GM21367 (cell line): ENCODE results near the gene MAX.

Experiments used
- ATAC-seq: cut with Tn5 transposase; IDR thresholded peaks from one replicate; pipeline ENCODE4 v1.9.1; 2021; ENCODE audit not compliant: unreplicated experiment

The MAX gene

DNA sequence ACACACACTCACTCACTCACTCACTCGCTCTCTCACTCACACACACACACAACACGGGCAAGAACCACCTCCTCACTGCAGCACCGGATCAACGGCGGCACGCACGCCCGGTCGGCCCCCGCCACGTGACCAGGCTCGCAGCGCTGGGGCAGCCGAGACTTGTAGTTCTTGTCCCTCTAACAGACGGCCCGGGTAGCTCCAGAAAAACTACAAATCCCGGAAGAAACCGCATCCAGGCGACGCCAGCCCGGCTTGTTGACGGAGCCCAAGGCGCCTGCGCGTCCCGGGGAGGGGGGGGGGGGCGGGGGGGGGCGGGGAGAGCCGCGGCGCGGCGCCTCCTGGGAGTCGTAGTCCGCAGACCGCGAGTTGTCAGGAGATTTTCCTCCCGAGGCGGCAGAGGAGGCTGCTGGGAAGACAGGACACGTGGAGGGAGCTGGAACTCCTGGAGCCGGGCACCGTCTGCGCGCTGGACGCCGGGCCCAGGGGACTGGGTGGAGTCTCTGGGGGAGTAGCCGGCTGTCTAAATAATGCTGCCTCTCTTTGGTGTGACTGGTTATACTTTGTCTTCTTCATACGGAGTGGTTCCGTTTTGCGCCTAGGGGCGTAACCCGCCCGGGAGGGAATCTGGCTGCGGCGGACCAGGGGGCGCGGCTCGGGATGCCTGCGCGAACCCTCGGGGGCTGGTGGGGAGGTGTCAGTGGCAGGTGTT, at the start of gene MAX:
TSS of gene MAX (minus strand) at position 77 of the 709 bp plus-strand sequence. CDS start 178 bp downstream, outside the sequence.
- ATAC-seq = peak; percentile 74

GRCh38 chr14:65151609-65151956, 49.3 kb upstream of the MAX start:
- no peak for ATAC-seq

GRCh38 chr14:65150898-65151608, 48.7 kb upstream of the MAX start:
- no peak for ATAC-seq

DNA sequence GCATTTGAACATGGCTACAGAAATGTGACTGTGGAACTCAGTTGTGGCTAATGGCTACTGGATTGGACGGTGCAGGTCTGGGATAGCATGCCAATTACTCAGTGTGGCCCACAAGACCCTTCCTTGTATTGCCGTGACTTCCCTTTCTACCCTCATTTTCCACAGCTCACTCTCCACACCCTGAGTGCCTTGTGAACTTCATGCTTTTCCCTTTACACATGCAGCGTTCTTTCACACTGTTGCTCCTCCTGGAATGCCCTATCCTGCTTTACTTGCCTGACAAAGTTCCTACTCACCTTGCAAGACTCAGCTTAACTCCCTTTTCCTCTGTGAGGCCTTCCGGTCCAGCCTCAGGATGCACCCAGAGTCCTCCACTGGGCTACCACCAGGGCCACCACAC, 46.8 kb upstream of the MAX start:
- ATAC-seq = no peak

DNA sequence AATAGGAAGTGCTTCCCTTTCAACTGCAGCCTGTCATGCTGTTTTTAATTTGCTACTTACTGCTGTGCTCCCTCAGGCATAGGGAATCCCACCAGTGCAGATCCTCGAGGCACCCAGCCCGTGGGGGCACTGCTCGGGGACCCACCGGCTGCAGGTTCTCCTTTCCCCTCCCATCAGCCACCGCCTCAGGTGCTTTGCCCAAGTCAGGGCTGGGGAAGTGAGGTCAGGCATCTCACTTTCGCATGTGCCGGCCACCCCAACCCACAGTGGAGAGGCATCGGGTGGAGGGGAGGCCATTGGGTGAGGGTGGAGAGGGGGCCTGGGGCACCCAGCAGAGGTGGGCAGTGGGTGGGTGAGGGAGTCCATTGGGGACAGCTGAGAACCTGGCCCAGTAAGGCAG, 41.9 kb upstream of the MAX start:
- no peak for ATAC-seq

- no peak for ATAC-seq
These were observed 40.8 kb upstream of the MAX start for GRCh38 chr14:65142914-65143625.

DNA sequence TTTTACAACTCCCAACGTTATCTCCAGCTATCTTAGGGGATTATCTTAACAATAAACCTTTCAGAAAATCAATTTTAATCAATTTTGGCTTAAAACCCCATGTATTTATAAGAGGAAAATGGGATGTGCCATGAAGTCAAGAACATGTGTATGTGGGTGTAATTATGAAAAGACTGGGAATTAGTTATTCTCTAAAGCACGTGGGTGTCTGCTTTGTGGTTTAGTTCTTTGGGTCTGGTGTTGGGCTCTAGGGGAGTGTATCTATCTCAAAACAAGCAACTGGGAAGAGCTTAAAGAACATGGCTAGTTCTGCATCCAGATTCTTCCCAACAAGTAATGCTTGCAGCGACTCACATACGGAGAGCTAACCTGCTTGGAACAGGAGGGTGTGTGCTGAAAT, 40.1 kb upstream of the MAX start:
- no peak for ATAC-seq

GRCh38 chr14:65141523-65141922, 39.2 kb upstream of the MAX start:
- ATAC-seq = no peak

DNA sequence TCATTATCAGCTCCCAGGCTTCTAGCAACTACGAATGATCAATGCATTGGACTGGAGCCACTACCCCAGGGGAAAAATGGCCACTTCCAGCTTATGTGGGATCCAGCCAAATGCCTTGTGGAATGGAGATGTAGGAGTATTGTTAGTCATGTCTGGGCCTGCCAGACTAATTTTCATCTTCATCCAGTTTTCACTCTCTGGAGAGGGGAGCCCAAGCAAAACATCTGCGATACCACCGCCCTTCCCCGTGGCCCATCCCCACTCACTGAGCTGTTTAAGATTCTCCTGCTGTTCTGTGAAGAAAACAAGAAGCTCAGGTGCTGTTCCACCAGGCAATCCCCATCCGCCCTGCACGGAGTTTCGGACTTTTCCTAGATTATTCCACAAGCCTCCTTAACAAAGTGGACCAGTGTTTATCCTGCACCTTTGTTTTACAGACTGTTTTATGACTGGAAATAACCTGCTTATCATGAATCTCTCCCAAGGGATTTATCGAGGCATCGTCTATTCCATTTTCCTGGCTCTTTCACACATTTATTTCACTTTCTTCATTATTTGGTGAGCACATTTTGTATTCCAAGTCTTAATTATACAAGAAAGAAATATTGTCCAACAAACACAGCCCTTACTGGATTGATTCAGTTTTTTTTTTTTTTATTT, 35.5 kb upstream of the MAX start:
- no peak for ATAC-seq

GRCh38 chr14:65134651-65135579, 32.6 kb upstream of the MAX start:
- no peak for ATAC-seq

DNA sequence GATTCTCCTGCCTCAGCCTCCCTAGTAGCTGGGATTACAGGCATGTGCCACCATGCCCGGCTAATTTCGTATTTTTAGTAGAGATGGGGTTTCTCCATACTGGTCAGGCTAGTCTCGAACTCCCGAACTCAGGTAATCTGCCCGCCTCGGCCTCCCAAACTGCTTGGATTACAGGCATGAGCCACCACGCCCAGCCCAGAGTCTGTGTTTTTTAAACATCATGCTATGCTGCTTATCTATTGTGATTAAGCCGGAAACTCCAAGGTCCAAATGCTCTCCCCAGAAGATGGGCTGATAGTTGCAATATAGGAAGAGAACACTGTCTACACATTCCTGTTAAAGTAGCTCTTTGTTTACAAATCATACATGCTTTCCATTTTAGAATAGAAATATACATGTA, 30.5 kb upstream of the MAX start:
- no peak for ATAC-seq

- ATAC-seq = no peak
These were observed 29.0 kb upstream of the MAX start for GRCh38 chr14:65131301-65131701.

- no peak for ATAC-seq
These were observed 25.8 kb upstream of the MAX start for GRCh38 chr14:65128096-65128495.

DNA sequence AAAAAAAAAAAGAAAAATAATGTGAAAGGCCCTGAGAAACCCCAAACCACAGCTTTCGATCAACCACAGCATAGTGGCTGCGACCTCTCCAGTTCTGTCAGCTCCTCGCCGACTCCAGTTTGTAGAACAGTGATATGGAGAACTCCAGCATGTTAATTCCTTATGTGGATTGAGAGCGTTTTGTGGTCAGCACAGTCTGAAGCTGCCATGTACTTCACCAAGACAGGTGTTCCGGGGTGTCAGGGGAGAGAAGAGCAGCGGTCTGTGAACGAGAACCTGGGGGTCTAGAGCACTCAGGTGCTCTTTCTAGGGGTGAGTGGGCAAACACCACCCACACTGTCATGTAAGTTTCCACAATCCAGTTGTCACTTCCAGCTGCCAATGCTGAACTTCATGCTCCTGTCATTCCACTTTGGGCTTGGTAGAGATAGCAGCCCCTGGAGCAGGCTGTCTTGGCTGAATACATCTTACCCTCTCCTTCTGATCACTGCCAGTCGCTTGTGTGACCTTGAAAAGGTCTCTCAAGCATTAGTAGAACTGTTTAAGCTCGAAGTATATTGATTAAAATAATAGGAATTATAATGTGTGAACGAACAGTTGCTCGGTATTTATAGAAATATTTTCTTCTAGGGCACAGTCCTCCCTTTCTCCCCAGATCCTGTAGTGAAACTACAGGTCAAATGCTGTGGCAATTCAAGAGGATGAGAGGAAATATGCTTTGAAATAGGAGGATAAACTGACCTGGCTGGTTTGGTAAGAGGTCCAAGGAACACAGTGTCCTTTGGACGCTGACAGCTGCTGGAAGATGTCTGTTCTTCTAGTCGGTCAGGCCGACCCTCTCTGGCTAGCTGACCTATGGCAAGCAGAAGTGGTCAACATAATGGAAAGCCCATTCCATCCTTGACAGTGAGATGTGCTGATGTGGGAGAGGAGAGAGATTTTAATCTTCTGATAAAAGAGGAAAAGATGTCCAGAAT, 15.7 kb upstream of the MAX start:
- no peak for ATAC-seq

DNA sequence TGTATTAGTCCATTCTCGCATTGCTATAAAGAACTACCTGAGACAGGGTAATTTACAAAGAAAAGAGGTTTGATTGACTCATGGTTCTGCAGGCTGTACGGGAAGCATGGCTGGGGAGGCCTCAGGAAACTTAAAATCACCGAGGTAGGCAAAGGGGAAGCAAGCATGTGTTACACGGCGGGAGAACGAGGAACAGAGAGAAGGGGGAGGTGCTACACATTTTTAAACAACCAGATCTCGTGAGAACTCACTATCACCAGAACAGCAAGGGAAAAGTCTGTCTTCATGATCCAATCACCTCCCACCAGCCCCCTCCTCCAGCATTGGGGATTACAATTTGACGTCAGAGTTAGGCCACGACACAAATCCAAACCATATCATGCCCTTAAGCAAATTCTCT, 13.3 kb upstream of the MAX start:
- no peak for ATAC-seq

GRCh38 chr14:65110525-65110924, 8.2 kb upstream of the MAX start:
- no peak for ATAC-seq

GRCh38 chr14:65109357-65109756, 7.0 kb upstream of the MAX start:
- no peak for ATAC-seq

DNA sequence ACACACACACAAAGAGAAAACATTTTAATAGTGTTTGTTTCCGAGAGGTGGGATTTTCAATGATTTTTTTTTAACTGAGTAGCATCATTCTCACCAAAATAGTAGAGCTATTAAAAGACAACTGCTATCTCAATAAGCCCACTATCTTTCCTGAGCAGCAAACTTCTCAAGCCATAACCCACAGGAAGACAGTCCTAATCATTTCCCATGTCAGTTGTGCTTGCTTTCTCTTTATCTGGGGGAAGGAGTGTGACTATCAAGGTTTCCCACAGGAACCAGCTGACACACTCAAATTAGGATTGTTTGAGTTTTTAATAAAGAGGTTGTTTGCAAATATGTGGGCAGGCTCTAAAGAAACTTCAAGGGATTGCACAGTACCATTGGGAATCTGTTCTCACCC, 4.9 kb upstream of the MAX start:
- ATAC-seq = no peak

DNA sequence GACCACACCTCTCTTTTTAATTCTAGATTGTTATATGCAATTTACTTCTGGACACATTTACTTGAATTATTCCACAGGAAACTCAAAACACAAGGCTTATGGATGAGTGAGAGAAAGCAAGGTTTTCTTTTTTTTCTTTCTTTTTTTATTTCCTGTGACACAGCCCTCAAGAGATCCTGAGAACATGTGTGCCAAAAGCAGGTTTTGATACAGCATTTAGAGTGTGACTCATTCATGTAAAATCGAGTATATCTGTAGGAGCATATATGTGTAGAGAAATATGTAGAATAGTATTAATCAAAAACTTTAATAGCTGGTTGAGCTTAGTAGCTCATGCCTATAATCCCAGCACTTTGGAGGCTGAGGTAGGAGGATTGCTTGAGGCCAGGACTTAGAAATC, 4.4 kb upstream of the MAX start:
- no peak for ATAC-seq
